Measurements from ENCODE around the gene KIF26B. TPM values are rescaled to one million over a fixed set of nuclear protein-coding genes. Genes with fewer than 3 reads are reported as not detected.

Gene KIF26B
- total and polyA plus RNA-seq, 2 of the 4 experiments (the other 2 are of a cell fraction): 0.53 to 0.54 TPM

DNA sequence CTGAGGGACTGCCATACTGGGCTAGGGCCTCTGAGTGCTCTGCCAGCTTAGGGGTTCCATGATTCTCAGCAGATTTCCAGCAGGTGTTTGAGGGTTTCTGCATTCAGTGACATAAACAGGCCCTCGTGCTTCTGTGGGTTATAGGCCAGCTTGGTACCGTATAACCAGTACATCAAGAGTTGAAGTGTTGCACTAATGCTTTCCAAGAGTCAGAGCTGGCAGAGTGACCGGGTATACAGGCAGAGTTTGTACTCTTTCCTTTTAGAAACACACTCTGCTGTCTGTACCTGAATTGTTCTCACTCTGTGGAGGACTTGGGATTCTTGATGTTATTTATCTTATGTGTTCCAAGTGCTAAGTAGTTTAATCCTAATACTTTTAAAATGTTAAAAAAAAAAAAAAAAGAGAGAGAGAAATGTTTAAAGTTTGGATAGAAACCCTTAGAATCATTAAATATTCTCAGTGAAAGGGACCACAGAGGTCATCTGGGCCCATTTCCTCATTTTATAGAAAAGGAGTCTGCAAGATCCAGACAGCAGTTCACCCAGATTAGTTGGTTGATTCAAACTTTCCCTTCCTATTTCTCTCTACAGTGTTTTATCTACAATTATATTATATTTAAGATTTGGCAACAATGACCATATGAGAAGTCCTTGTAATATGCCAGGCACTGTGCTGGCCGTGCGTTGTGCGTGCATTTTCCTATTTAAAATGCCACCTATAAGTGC, 325.8 kb downstream of the KIF26B start:
- no peak overlapping the region for H2BK5ac ChIP-seq (ENCODE audit: low read depth, low read length, poor library complexity, severe bottlenecking)
- dilution Hi-C loops (cut with HindIII; ENCODE audit: low sequenced_read_pairs, unreplicated experiment) (no loop called here), in situ Hi-C loops (cut with MboI; ENCODE audit: low sequenced_read_pairs) (no loop called here), intact Hi-C loops (cut with micrococcal nuclease) (no loop called here)
- H3K9ac ChIP-seq (ENCODE audit: low read depth, low read length): no peak overlapping the region
- no peak overlapping the region for H2BK15ac ChIP-seq (ENCODE audit: low read depth, low read length)
- no peak overlapping the region for H2AK5ac ChIP-seq (ENCODE audit: low read depth, low read length)
- no peaks in the 10 kb centered on the region for H3K9me3 ChIP-seq (ENCODE audit: control insufficient read depth, insufficient read depth, low read length)
- no peak overlapping the region for H2AK9ac ChIP-seq (replicated peaks; ENCODE audit: low read depth, low read length, poor library complexity)
- H3K79me1 ChIP-seq (ENCODE audit: low read depth in 1 of 2, low read length in 2 of 2): no peaks in the 10 kb centered on the region
- no peak overlapping the region for H2BK120ac ChIP-seq (ENCODE audit: low read depth, low read length)
- H3K14ac ChIP-seq (replicated peaks; ENCODE audit: low read depth, low read length): no peak overlapping the region
- ChIA-PET CTCF (no interaction called here), POLR2A (ENCODE audit: unreplicated experiment) (no interaction called here)
- no peak overlapping the region for H4K5ac ChIP-seq (ENCODE audit: low read depth, low read length)
- no peak for TF ChIP-seq USF2 (IDR thresholded peaks at IDR 0.05; ENCODE audit: low read depth, low read length)
- no peak for TF ChIP-seq SMC3 (IDR thresholded peaks at IDR 0.05; ENCODE audit: low read depth, low read length)
- TF ChIP-seq CEBPB (IDR thresholded peaks at IDR 0.05; ENCODE audit: low read depth, low read length): no peak
- no peak for TF ChIP-seq NFE2L2 (IDR thresholded peaks at IDR 0.05; ENCODE audit: low read depth, low read length)
- TF ChIP-seq MXI1 (IDR thresholded peaks at IDR 0.05; ENCODE audit: borderline replicate concordance, low read depth, low read length): no peak
- TF ChIP-seq MAFK (IDR thresholded peaks at IDR 0.05; ENCODE audit: low read depth, low read length): no peak
- TF ChIP-seq, protein P1, sequence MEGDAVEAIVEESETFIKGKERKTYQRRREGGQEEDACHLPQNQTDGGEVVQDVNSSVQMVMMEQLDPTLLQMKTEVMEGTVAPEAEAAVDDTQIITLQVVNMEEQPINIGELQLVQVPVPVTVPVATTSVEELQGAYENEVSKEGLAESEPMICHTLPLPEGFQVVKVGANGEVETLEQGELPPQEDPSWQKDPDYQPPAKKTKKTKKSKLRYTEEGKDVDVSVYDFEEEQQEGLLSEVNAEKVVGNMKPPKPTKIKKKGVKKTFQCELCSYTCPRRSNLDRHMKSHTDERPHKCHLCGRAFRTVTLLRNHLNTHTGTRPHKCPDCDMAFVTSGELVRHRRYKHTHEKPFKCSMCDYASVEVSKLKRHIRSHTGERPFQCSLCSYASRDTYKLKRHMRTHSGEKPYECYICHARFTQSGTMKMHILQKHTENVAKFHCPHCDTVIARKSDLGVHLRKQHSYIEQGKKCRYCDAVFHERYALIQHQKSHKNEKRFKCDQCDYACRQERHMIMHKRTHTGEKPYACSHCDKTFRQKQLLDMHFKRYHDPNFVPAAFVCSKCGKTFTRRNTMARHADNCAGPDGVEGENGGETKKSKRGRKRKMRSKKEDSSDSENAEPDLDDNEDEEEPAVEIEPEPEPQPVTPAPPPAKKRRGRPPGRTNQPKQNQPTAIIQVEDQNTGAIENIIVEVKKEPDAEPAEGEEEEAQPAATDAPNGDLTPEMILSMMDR (conservative IDR thresholded peaks at IDR 0.05; ENCODE audit: low read depth, low read length): no peak
- no peak for TF ChIP-seq BHLHE40 (IDR thresholded peaks at IDR 0.05; ENCODE audit: low read depth, low read length)
- TF ChIP-seq, protein P2, sequence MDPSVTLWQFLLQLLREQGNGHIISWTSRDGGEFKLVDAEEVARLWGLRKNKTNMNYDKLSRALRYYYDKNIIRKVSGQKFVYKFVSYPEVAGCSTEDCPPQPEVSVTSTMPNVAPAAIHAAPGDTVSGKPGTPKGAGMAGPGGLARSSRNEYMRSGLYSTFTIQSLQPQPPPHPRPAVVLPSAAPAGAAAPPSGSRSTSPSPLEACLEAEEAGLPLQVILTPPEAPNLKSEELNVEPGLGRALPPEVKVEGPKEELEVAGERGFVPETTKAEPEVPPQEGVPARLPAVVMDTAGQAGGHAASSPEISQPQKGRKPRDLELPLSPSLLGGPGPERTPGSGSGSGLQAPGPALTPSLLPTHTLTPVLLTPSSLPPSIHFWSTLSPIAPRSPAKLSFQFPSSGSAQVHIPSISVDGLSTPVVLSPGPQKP (IDR thresholded peaks at IDR 0.05; ENCODE audit: borderline replicate concordance, low read depth, low read length): no peak
- TF ChIP-seq MAZ (IDR thresholded peaks at IDR 0.05; ENCODE audit: borderline replicate concordance, low read depth, low read length): no peak
- no peak for TF ChIP-seq RFX5 (IDR thresholded peaks at IDR 0.05; ENCODE audit: low read depth, low read length)
- no peak for TF ChIP-seq FOS (IDR thresholded peaks at IDR 0.05; ENCODE audit: low read depth, low read length)
- no peak for TF ChIP-seq RAD21 (IDR thresholded peaks at IDR 0.05; ENCODE audit: low read length)
- no peak for TF ChIP-seq POLR2A (IDR thresholded peaks at IDR 0.05; ENCODE audit: low read depth, low read length)
- no peak for TF ChIP-seq CHD1 (IDR thresholded peaks at IDR 0.05; ENCODE audit: low read depth, low read length)
- TF ChIP-seq RCOR1 (IDR thresholded peaks at IDR 0.05; ENCODE audit: insufficient replicate concordance, low read length): no peak
- H3K9me1 ChIP-seq (ENCODE audit: insufficient read depth, low read length): no peaks in the 10 kb centered on the region; the same call in 1 of the 2 replicates
- WGBS, 2 experiments (ENCODE audit: extremely low coverage in 2 of 2, insufficient read length in 1 of 2): no CpG with 5 or more reads among the region's 6 CpGs
- H2AFZ ChIP-seq (replicated peaks; ENCODE audit: low read length, poor library complexity): no peak overlapping the region
- H2BK20ac ChIP-seq (ENCODE audit: low read depth, low read length): no peak overlapping the region
- H3K56ac ChIP-seq (ENCODE audit: extremely low read depth, insufficient read depth, low read length): no peak overlapping the region
- no peak overlapping the region for H3K23ac ChIP-seq (ENCODE audit: low read depth, low read length)
- H3K27me3 ChIP-seq (ENCODE audit: control insufficient read depth, insufficient read depth, low read length): no peaks in the 10 kb centered on the region
- peaks cover 1% of the 10 kb centered on the region; the same call in 1 of the 2 replicates for H3K36me3 ChIP-seq (ENCODE audit: control insufficient read depth, insufficient read depth, low read length)
- H3K27ac ChIP-seq (ENCODE audit: insufficient read depth, low read length): no peak overlapping the region
- no peak overlapping the region for H3K4me2 ChIP-seq (ENCODE audit: low read depth, low read length)
- no peak overlapping the region for H3K4me3 ChIP-seq (ENCODE audit: insufficient read depth, low read depth, low read length)
- no TSS peak for BruUV-seq (replicated peaks)
- no peak overlapping the region for H3K4ac ChIP-seq (ENCODE audit: low read depth, low read length)
- ATAC-seq (ENCODE audit: low read depth): no peak
- H4K91ac ChIP-seq (ENCODE audit: insufficient read depth, low read depth, low read length): no peak overlapping the region
- H4K20me1 ChIP-seq (ENCODE audit: insufficient read depth, low read length): no peaks in the 10 kb centered on the region
- no peak overlapping the region for H3K18ac ChIP-seq (ENCODE audit: low read depth, low read length)
- DNase-seq: no peak
- H3K4me1 ChIP-seq (ENCODE audit: control insufficient read depth, insufficient read depth, low read length): no peaks in the 10 kb centered on the region
- H4K8ac ChIP-seq (ENCODE audit: low read depth in 2 of 2, low read length in 2 of 2): no peak overlapping the region

Data from IMR-90 (cell line).